Activated CD8-positive, alpha-beta T cell treated with anti-CD3 and anti-CD28 coated beads for 36 hours (primary cell): ENCODE data around the gene IL18R1. TPM values are rescaled to one million over a fixed set of nuclear protein-coding genes. Genes with fewer than 3 reads are reported as not detected.

Experiments used
- ATAC-seq: fragments of 200-7000 bp; cut with Tn5 transposase; one replicate; pipeline ENCODE4 v1.10.0; 2021; ENCODE audit warnings: mild to moderate bottlenecking, moderate library complexity
- CTCF ChIA-PET: fragments of 350-600 bp; sonication (Branson Sonifier 250); formaldehyde crosslinking; loops from one replicate; lab custom pipeline; 2021; ENCODE audit warnings: antibody characterized with exemption; lab: Charles Lee
- POLR2A ChIA-PET: fragments of 350-600 bp; sonication (Branson Sonifier 250); formaldehyde crosslinking; loops from one replicate; lab custom pipeline; 2021; ENCODE audit warnings: antibody characterized with exemption; lab: Charles Lee
- DNase-seq: peaks from one replicate; pipeline ENCODE4 v3.0.0-alpha.2; 2020
- H3K27ac Mint-ChIP-seq: one replicate; pipeline ENCODE4 v1.8.0; 2021; ENCODE audit warnings: mild to moderate bottlenecking, mixed read lengths
- H3K27me3 Mint-ChIP-seq: one replicate; pipeline ENCODE4 v1.8.0; 2021; ENCODE audit warnings: mixed read lengths
- H3K36me3 Mint-ChIP-seq: one replicate; pipeline ENCODE4 v1.8.0; 2021; ENCODE audit warnings: low read depth, mixed read lengths
- H3K4me1 Mint-ChIP-seq: one replicate; pipeline ENCODE4 v1.8.0; 2021; ENCODE audit warnings: low read depth, mixed read lengths
- H3K4me3 Mint-ChIP-seq: one replicate; pipeline ENCODE4 v1.8.0; 2021; ENCODE audit warnings: mild to moderate bottlenecking, moderate library complexity, mixed read lengths
- H3K9me3 Mint-ChIP-seq: one replicate; pipeline ENCODE4 v1.8.0; 2021; ENCODE audit warnings: mixed read lengths
- CTCF ChIP-seq: fragments of 200-600 bp; IDR thresholded peaks from one replicate; pipeline ENCODE4 v1.8.0; 2022; ENCODE audit warnings: antibody characterized with exemption, mild to moderate bottlenecking
- intact Hi-C: fragments of 100-400 bp; cut with micrococcal nuclease; formaldehyde crosslinking; loops from one replicate; pipeline ENCODE4 v1.10.0; 2022
- total RNA-seq, 2 experiments: library from RNA; stranded (reverse); gene quantifications; one replicate each; pipeline ENCODE4 v1.2.3, GENCODE V29; 2021

The IL18R1 gene
- total RNA-seq, 2 experiments from 2014 or later: 15.0 to 15.8 TPM

- no peaks in the 10 kb centered on the region for H3K27me3 Mint-ChIP-seq
- no peak for TF ChIP-seq CTCF
- ChIA-PET POLR2A (no interaction called here), CTCF (no interaction called here)
- no peaks in the 10 kb centered on the region for H3K36me3 Mint-ChIP-seq
- no peak overlapping the region for H3K4me3 Mint-ChIP-seq
- intact Hi-C loops: no loop called here
- ATAC-seq (no peak), DNase-seq (no peak)
- no peaks in the 10 kb centered on the region for H3K4me1 Mint-ChIP-seq
- H3K27ac Mint-ChIP-seq: no peak overlapping the region
- H3K9me3 Mint-ChIP-seq: no peaks in the 10 kb centered on the region
Observed at GRCh38 chr2:102344397-102344796, 11.2 kb upstream of the IL18R1 start.

GRCh38 chr2:102345329-102345920 lies 10.2 kb upstream of the IL18R1 start:
- Mint-ChIP-seq H3K4me3 (no peak overlapping the region), H3K36me3 (no peaks in the 10 kb centered on the region), H3K27me3 (no peaks in the 10 kb centered on the region), H3K27ac (no peak overlapping the region), H3K9me3 (no peaks in the 10 kb centered on the region), H3K4me1 (no peaks in the 10 kb centered on the region)
- DNase-seq: no peak
- ATAC-seq: no peak
- intact Hi-C loops: no loop called here
- no peak for TF ChIP-seq CTCF
- POLR2A ChIA-PET: no interaction called here
- CTCF ChIA-PET: interaction anchor here (1.0 to 1.3 kb wide), 2 partner anchors 97 to 105 kb away, joined by 3 read pairs; no protein-coding TSS in a partner anchor

- H3K4me3 Mint-ChIP-seq: no peak overlapping the region
- DNase-seq: no peak
- no peak for TF ChIP-seq CTCF
- no peaks in the 10 kb centered on the region for H3K9me3 Mint-ChIP-seq
- ChIA-PET CTCF (interaction anchor here (1.0 to 1.3 kb wide), 2 partner anchors 96 to 106 kb away, joined by 3 read pairs; no protein-coding TSS in a partner anchor), POLR2A (interaction anchor here (0.6 kb wide), 1 partner anchor 116 kb away, joined by 3 read pairs; no protein-coding TSS in a partner anchor)
- H3K27me3 Mint-ChIP-seq: no peaks in the 10 kb centered on the region
- no peaks in the 10 kb centered on the region for H3K36me3 Mint-ChIP-seq
- H3K27ac Mint-ChIP-seq: no peak overlapping the region
- ATAC-seq: no peak
- no peaks in the 10 kb centered on the region for H3K4me1 Mint-ChIP-seq
- intact Hi-C loops: no loop called here
Observed at GRCh38 chr2:102346381-102347130, 9.0 kb upstream of the IL18R1 start.

- no peak for ATAC-seq
- H3K27me3 Mint-ChIP-seq: no peaks in the 10 kb centered on the region
Observed at GRCh38 chr2:102350137-102350793, 5.3 kb upstream of the IL18R1 start.

More at GRCh38 chr2:102350137-102350793, 5.3 kb upstream of the IL18R1 start:
- ChIA-PET POLR2A (no interaction called here), CTCF (interaction anchor here (1.0 to 2.4 kb wide), 6 partner anchors 74 to 266 kb away, joined by 3 to 11 read pairs (median 6); no protein-coding TSS in a partner anchor)
- H3K36me3 Mint-ChIP-seq: no peaks in the 10 kb centered on the region
- no peak overlapping the region for H3K4me3 Mint-ChIP-seq
- H3K9me3 Mint-ChIP-seq: no peaks in the 10 kb centered on the region
- H3K27ac Mint-ChIP-seq: no peak overlapping the region
- intact Hi-C loops: no loop called here
- H3K4me1 Mint-ChIP-seq: peaks cover 4% of the 10 kb centered on the region
- no peak for DNase-seq
- no peak for TF ChIP-seq CTCF
